Thyroid gland (tissue), 4 donors: ENCODE data around the gene GALP. TPM values are rescaled to one million over a fixed set of nuclear protein-coding genes. Genes with fewer than 3 reads are reported as not detected.

Experiments
- DNase-seq, 2 donors: peaks; one replicate each; pipeline ENCODE4 v3.0.0-alpha.2; 2019
- H3K27ac ChIP-seq, 3 donors: fragments of 200-600 bp; sonication (generic); 1 replicate in 2 of 3; 2 replicates in 1 of 3; pipeline ENCODE4 v1.5.1; 2016 to 2019; ENCODE audit warnings: mild to moderate bottlenecking in 1 of 3, moderate library complexity in 1 of 3
- H3K27me3 ChIP-seq: fragments of 200-600 bp; sonication (generic); one replicate; pipeline ENCODE4 v1.5.1; 2019
- H3K36me3 ChIP-seq, 2 donors: fragments of 200-600 bp; sonication (generic); one replicate each; pipeline ENCODE4 v1.5.1; 2016 to 2019
- H3K4me1 ChIP-seq, 2 donors: fragments of 200-600 bp; sonication (generic); one replicate each; pipeline ENCODE4 v1.5.1; 2017 to 2019
- H3K4me3 ChIP-seq, 3 donors: fragments of 200-600 bp; sonication (generic); replicated peaks in 1 of 3; 1 replicate in 2 of 3; 2 replicates in 1 of 3; pipeline ENCODE4 v1.5.1; 2016; ENCODE audit warnings: mild to moderate bottlenecking in 1 of 3
- H3K9me3 ChIP-seq: fragments of 200-600 bp; sonication (generic); one replicate; pipeline ENCODE4 v1.5.1; 2017
- CTCF ChIP-seq, 6 experiments: fragments of 200-600 bp in 3 of 6; fragments of 450-650 bp in 3 of 6; sonication (generic) in 3 of 6; IDR thresholded peaks; one replicate each; pipeline ENCODE4 v1.5.1; 2016 to 2019; ENCODE audit warnings: antibody characterized with exemption in 6 of 6, mild to moderate bottlenecking in 2 of 6, inconsistent platforms in 1 of 6, moderate library complexity in 1 of 6
- POLR2A ChIP-seq, 2 donors: fragments of 450-650 bp; IDR thresholded peaks; one replicate each; pipeline ENCODE4 v1.6.1; 2017; ENCODE audit warnings: antibody characterized with exemption in 2 of 2, mild to moderate bottlenecking in 2 of 2, moderate library complexity in 1 of 2
- WGBS, 2 donors: methylation state at CpG; one replicate each; pipeline ENCODE4 v1.1.5; 2017; 5-methylcytosine and 5-hydroxymethylcytosine counted together
- intact Hi-C: fragments of 100-400 bp; cut with DNase I; formaldehyde crosslinking; loops from one replicate; pipeline ENCODE4 v1.15.1; 2023
- small RNA-seq: library from RNA; depleted of rRNA; stranded (forward); fragments of <200 nt; gene quantifications from one replicate; pipeline ENCODE3, GENCODE V24; 2016
- total RNA-seq, 4 donors: library from RNA; depleted of rRNA; stranded (reverse); fragments of >200 nt; gene quantifications; one replicate each; pipeline ENCODE4 v1.2.3, GENCODE V29; 2016

Gene GALP
- total RNA-seq, 4 donors from 2014 or later = not detected

GRCh38 chr19:56222901-56223300 lies 47.1 kb downstream of the GALP start:
- Histone ChIP-seq H3K4me1 (no peaks in the 10 kb centered on the region), H3K27ac (no peak overlapping the region), H3K9me3 (no peaks in the 10 kb centered on the region), H3K36me3 (no peaks in the 10 kb centered on the region), H3K27me3 (no peaks in the 10 kb centered on the region), H3K4me3 (no peak overlapping the region)
- WGBS, 2 donors = 73 to 79% methylated on average over 6 of the region's 6 CpGs
- no peak for DNase-seq
- intact Hi-C loops = no loop called here
- TF ChIP-seq CTCF (IDR thresholded peaks at IDR 0.05) (no peak), POLR2A (IDR thresholded peaks at IDR 0.05) (no peak)

GRCh38 chr19:56223481-56223880 lies 47.7 kb downstream of the GALP start:
- no peak overlapping the region for H3K4me3 ChIP-seq
- H3K9me3 ChIP-seq = no peaks in the 10 kb centered on the region
- TF ChIP-seq CTCF (IDR thresholded peaks at IDR 0.05) (no peak), POLR2A (IDR thresholded peaks at IDR 0.05) (no peak)
- H3K27ac ChIP-seq = no peak overlapping the region
- intact Hi-C loops = no loop called here
- 88 to 91% methylated on average over 9 of the region's 9 CpGs for WGBS, 2 donors
- no peaks in the 10 kb centered on the region for H3K36me3 ChIP-seq
- H3K4me1 ChIP-seq = no peaks in the 10 kb centered on the region
- no peaks in the 10 kb centered on the region for H3K27me3 ChIP-seq
- DNase-seq = no peak

Small RNAs within 50 kb of the gene (small RNA-seq; reads per million reads assigned to genes)
- not detected for gene AC024580.2

Other genes starting within 250 kb of the GALP start
- gene NLRP13, start 243.7 kb upstream of the GALP start, total RNA-seq = not detected
- gene NLRP8, start 228.2 kb upstream of the GALP start, total RNA-seq = not detected
- gene NLRP5, start 189.2 kb upstream of the GALP start, total RNA-seq = not detected
- 10 to 100 TPM in 3 of 4 donors, 1 to 10 TPM in 1; 7.8 to 21.3 (median 14.2) TPM for gene ZNF787, start 54.7 kb upstream of the GALP start, total RNA-seq
- 10 to 100 TPM; 35.1 to 53.0 (median 45.5) TPM for gene ZNF444, start 34.7 kb upstream of the GALP start, total RNA-seq
- gene ZSCAN5B, start 21.8 kb downstream of the GALP start, total RNA-seq = not detected
- not detected for gene ZSCAN5C, start 26.3 kb downstream of the GALP start, total RNA-seq
- 1 to 10 TPM in 1 of 4 donors, not detected in 3; 2.0 TPM for gene EDDM13, start 96.7 kb downstream of the GALP start, total RNA-seq
- 10 to 100 TPM in 3 of 4 donors, 1 to 10 TPM in 1; 7.4 to 22.1 (median 17.7) TPM for gene ZSCAN5A, start 138.8 kb downstream of the GALP start, total RNA-seq
- gene ZNF582, start 217.5 kb downstream of the GALP start, total RNA-seq = 10 to 100 TPM in 3 of 4 donors, 1 to 10 TPM in 1; 4.9 to 19.6 (median 10.9) TPM
- 10 to 100 TPM in 2 of 4 donors, 1 to 10 TPM in 2; 6.5 to 22.8 (median 10.2) TPM for gene ZNF583, start 228.3 kb downstream of the GALP start, total RNA-seq